IMR-90 (cell line): Measurements from ENCODE around the gene CCDC102A. TPM values are rescaled to one million over a fixed set of nuclear protein-coding genes. Genes with fewer than 3 reads are reported as not detected.
A peak's percentile ranks its signal among the peaks of the same experiment; 100 is the strongest.

ENCODE experiments used
- ATAC-seq: fragments of 200-7000 bp; cut with Tn5 transposase; 2 replicates; pipeline ENCODE4 v1.9.1; 2020; ENCODE audit warnings: low read depth, mild to moderate bottlenecking, moderate library complexity
- BruUV-seq: library from RNA; stranded (reverse); fragments of 400-500 nt; replicated peaks from 2 replicates; lab custom pipeline; 2021; lab: Mats Ljungman, UMichigan
- CTCF ChIA-PET: fragments of 300-600 bp; formaldehyde crosslinking; extraction: SDS; loops from one replicate; lab custom pipeline; 2021; ENCODE audit warnings: antibody characterized with exemption; lab: Yijun Ruan, JAX
- POLR2A ChIA-PET: fragments of 300-600 bp; sonication (Branson Sonifier 250); formaldehyde crosslinking; loops from one replicate; lab custom pipeline; 2022; ENCODE audit warnings: antibody characterized with exemption; ENCODE audit not compliant: unreplicated experiment; lab: Charles Lee
- DNase-seq: peaks from one replicate; pipeline ENCODE4 v3.0.0; 2013
- H2AFZ ChIP-seq: replicated peaks from 2 replicates; pipeline ENCODE3; 2013; ENCODE audit warnings: low read length, mild to moderate bottlenecking; ENCODE audit not compliant: poor library complexity
- H2AK5ac ChIP-seq: 2 replicates; pipeline ENCODE4 v1.6.1; 2013; ENCODE audit warnings: low read depth, low read length, inconsistent platforms
- H2AK9ac ChIP-seq: replicated peaks from 2 replicates; pipeline ENCODE3; 2013; ENCODE audit warnings: mild to moderate bottlenecking, low read depth, low read length, moderate library complexity; ENCODE audit not compliant: poor library complexity
- H2BK120ac ChIP-seq: 2 replicates; pipeline ENCODE4 v1.6.1; 2013; ENCODE audit warnings: low read depth, low read length, inconsistent platforms
- H2BK15ac ChIP-seq: 3 replicates; pipeline ENCODE4 v1.6.1; 2013; ENCODE audit warnings: low read depth, low read length, inconsistent platforms
- H2BK20ac ChIP-seq: 2 replicates; pipeline ENCODE4 v1.6.1; 2013; ENCODE audit warnings: low read depth, mild to moderate bottlenecking, inconsistent platforms, low read length, moderate library complexity
- H2BK5ac ChIP-seq: 2 replicates; pipeline ENCODE4 v1.6.1; 2013; ENCODE audit warnings: mild to moderate bottlenecking, low read depth, low read length, inconsistent platforms; ENCODE audit not compliant: poor library complexity, severe bottlenecking
- H3K14ac ChIP-seq: replicated peaks from 2 replicates; pipeline ENCODE4 v1.6.1; 2013; ENCODE audit warnings: low read depth, low read length, inconsistent platforms
- H3K18ac ChIP-seq: 2 replicates; pipeline ENCODE4 v1.6.1; 2013; ENCODE audit warnings: low read depth, low read length, control low read depth
- H3K23ac ChIP-seq: 2 replicates; pipeline ENCODE4 v1.6.1; 2013; ENCODE audit warnings: low read depth, low read length, inconsistent platforms
- H3K27ac ChIP-seq: 2 replicates; pipeline ENCODE4 v1.5.1; 2013; ENCODE audit warnings: mild to moderate bottlenecking, control low read depth, low read length; ENCODE audit not compliant: insufficient read depth
- H3K27me3 ChIP-seq: 2 replicates; pipeline ENCODE4 v1.6.1; 2013; ENCODE audit warnings: low read length; ENCODE audit not compliant: control insufficient read depth, insufficient read depth
- H3K36me3 ChIP-seq: 2 replicates; pipeline ENCODE4 v1.6.1; 2013; ENCODE audit warnings: low read length, mixed read lengths; ENCODE audit not compliant: control insufficient read depth, insufficient read depth
- H3K4ac ChIP-seq: 2 replicates; pipeline ENCODE4 v1.6.1; 2013; ENCODE audit warnings: low read depth, low read length, inconsistent platforms
- H3K4me1 ChIP-seq: 2 replicates; pipeline ENCODE4 v1.6.1; 2013; ENCODE audit warnings: low read length, mixed read lengths; ENCODE audit not compliant: control insufficient read depth, insufficient read depth
- H3K4me2 ChIP-seq: 2 replicates; pipeline ENCODE4 v1.6.1; 2013; ENCODE audit warnings: low read depth, mild to moderate bottlenecking, control low read depth, low read length, moderate library complexity
- H3K4me3 ChIP-seq: 2 replicates; pipeline ENCODE4 v1.5.1; 2013; ENCODE audit warnings: low read depth, mild to moderate bottlenecking, control low read depth, low read length, moderate library complexity; ENCODE audit not compliant: insufficient read depth
- H3K56ac ChIP-seq: 2 replicates; pipeline ENCODE4 v1.6.1; 2013; ENCODE audit warnings: low read length, inconsistent platforms; ENCODE audit not compliant: insufficient read depth; ENCODE audit errors: extremely low read depth
- H3K79me1 ChIP-seq, 2 experiments: 2 replicates each; pipeline ENCODE4 v1.6.1; 2013; ENCODE audit warnings: low read length in 2 of 2, inconsistent platforms in 1 of 2, low read depth in 1 of 2
- H3K9ac ChIP-seq: 2 replicates; pipeline ENCODE4 v1.6.1; 2013; ENCODE audit warnings: low read depth, low read length, control low read depth
- H3K9me1 ChIP-seq: 2 replicates; pipeline ENCODE4 v1.6.1; 2013; ENCODE audit warnings: low read length, inconsistent platforms; ENCODE audit not compliant: insufficient read depth
- H3K9me3 ChIP-seq: 2 replicates; pipeline ENCODE4 v1.6.1; 2013; ENCODE audit warnings: low read length; ENCODE audit not compliant: control insufficient read depth, insufficient read depth
- H4K20me1 ChIP-seq: 2 replicates; pipeline ENCODE4 v1.6.1; 2013; ENCODE audit warnings: low read length, inconsistent platforms; ENCODE audit not compliant: insufficient read depth
- H4K5ac ChIP-seq: 2 replicates; pipeline ENCODE4 v1.6.1; 2013; ENCODE audit warnings: mild to moderate bottlenecking, low read depth, low read length, control low read depth
- H4K8ac ChIP-seq, 2 experiments: 2 replicates each; pipeline ENCODE4 v1.6.1; 2013; ENCODE audit warnings: low read depth in 2 of 2, low read length in 2 of 2, control low read depth in 1 of 2, inconsistent platforms in 1 of 2
- H4K91ac ChIP-seq: 2 replicates; pipeline ENCODE4 v1.6.1; 2013; ENCODE audit warnings: low read depth, low read length, inconsistent platforms; ENCODE audit not compliant: insufficient read depth
- BHLHE40 ChIP-seq: fragments of 150-350 bp; IDR thresholded peaks from 2 replicates; pipeline ENCODE4 v1.6.1; 2016; ENCODE audit warnings: mild to moderate bottlenecking, low read depth, low read length
- CEBPB ChIP-seq: IDR thresholded peaks from 2 replicates; pipeline ENCODE4 v1.6.1; 2012; ENCODE audit warnings: low read depth, low read length, improper control_type of control experiment
- CHD1 ChIP-seq: IDR thresholded peaks from 2 replicates; pipeline ENCODE4 v1.6.1; 2012; ENCODE audit warnings: low read depth, low read length, improper control_type of control experiment
- CTCF ChIP-seq: conservative IDR thresholded peaks from 2 replicates; pipeline ENCODE4 v1.5.1; 2012; ENCODE audit warnings: mild to moderate bottlenecking, low read depth, low read length, improper control_type of control experiment
- ELK1 ChIP-seq: fragments of 150-350 bp; IDR thresholded peaks from 2 replicates; pipeline ENCODE4 v1.6.1; 2016; ENCODE audit warnings: low read depth, mild to moderate bottlenecking, low read length, moderate library complexity, borderline replicate concordance
- FOS ChIP-seq: fragments of 150-350 bp; IDR thresholded peaks from 2 replicates; pipeline ENCODE4 v1.6.1; 2016; ENCODE audit warnings: low read depth, low read length
- MAFK ChIP-seq: IDR thresholded peaks from 2 replicates; pipeline ENCODE4 v1.6.1; 2012; ENCODE audit warnings: low read depth, low read length, improper control_type of control experiment
- MAZ ChIP-seq: IDR thresholded peaks from 2 replicates; pipeline ENCODE4 v1.6.1; 2012; ENCODE audit warnings: low read depth, mild to moderate bottlenecking, low read length, improper control_type of control experiment, moderate library complexity, borderline replicate concordance
- MXI1 ChIP-seq: IDR thresholded peaks from 2 replicates; pipeline ENCODE4 v1.6.1; 2012; ENCODE audit warnings: low read depth, mild to moderate bottlenecking, low read length, moderate library complexity, borderline replicate concordance
- NFE2L2 ChIP-seq: fragments of 150-350 bp; IDR thresholded peaks from 2 replicates; pipeline ENCODE4 v1.6.1; 2016; ENCODE audit warnings: low read depth, mild to moderate bottlenecking, low read length
- POLR2A ChIP-seq: IDR thresholded peaks from 2 replicates; pipeline ENCODE4 v1.6.1; 2012; ENCODE audit warnings: mild to moderate bottlenecking, low read depth, low read length
- RAD21 ChIP-seq: IDR thresholded peaks from 2 replicates; pipeline ENCODE4 v1.6.1; 2012; ENCODE audit warnings: low read length, improper control_type of control experiment
- RCOR1 ChIP-seq: IDR thresholded peaks from 2 replicates; pipeline ENCODE4 v1.6.1; 2012; ENCODE audit warnings: mild to moderate bottlenecking, low read length, improper control_type of control experiment; ENCODE audit not compliant: insufficient replicate concordance
- RFX5 ChIP-seq: IDR thresholded peaks from 2 replicates; pipeline ENCODE4 v1.8.0; 2012; ENCODE audit warnings: low read depth, mild to moderate bottlenecking, low read length, moderate library complexity
- SMC3 ChIP-seq: fragments of 150-350 bp; IDR thresholded peaks from 2 replicates; pipeline ENCODE4 v1.6.1; 2016; ENCODE audit warnings: low read depth, mild to moderate bottlenecking, antibody characterized with exemption, low read length, moderate library complexity
- USF2 ChIP-seq: fragments of 150-350 bp; IDR thresholded peaks from 2 replicates; pipeline ENCODE4 v1.6.1; 2017; ENCODE audit warnings: mild to moderate bottlenecking, antibody characterized with exemption, low read length, low read depth
- WGBS, 2 experiments: methylation state at CpG; one replicate each; pipeline versions ENCODE4 v1.1.5 to v1.1.7; 2013; ENCODE audit warnings: missing lambda C conversion rate in 2 of 2; ENCODE audit not compliant: insufficient read length in 1 of 2; ENCODE audit errors: extremely low coverage in 2 of 2; 5-methylcytosine and 5-hydroxymethylcytosine counted together
- dilution Hi-C: fragments of 300-500 bp; cut with HindIII; formaldehyde crosslinking; loops from one replicate; pipeline ENCODE4 v1.14.3; 2018; ENCODE audit warnings: low sequenced_read_pairs; ENCODE audit not compliant: unreplicated experiment
- in situ Hi-C: fragments of 300-500 bp; cut with MboI; formaldehyde crosslinking; loops from 3 replicates; pipeline ENCODE4 v1.14.3; 2019; ENCODE audit warnings: low sequenced_read_pairs, inconsistent platforms, mixed read lengths
- intact Hi-C: fragments of 100-400 bp; cut with micrococcal nuclease; formaldehyde crosslinking; loops from 2 replicates; pipeline ENCODE4 v1.10.0; 2022
- polyA plus RNA-seq, 3 experiments: library from polyadenylated mRNA; depleted of rRNA; stranded (reverse); fragments of >200 nt; gene quantifications; 2 replicates each; pipeline ENCODE4 v1.2.3, GENCODE V29; 2012; ENCODE audit warnings: low replicate concordance in 1 of 3
- total RNA-seq: library from RNA; depleted of rRNA; stranded (reverse); fragments of >200 nt; gene quantifications from 2 replicates; pipeline ENCODE4 v1.2.3, GENCODE V29; 2012

Gene CCDC102A
- total and polyA plus RNA-seq, 2 of the 4 experiments (the other 2 are of a cell fraction) = 5.4 to 8.5 TPM

GRCh38 chr16:57567691-57568090 lies 31.3 kb upstream of the CCDC102A start:
- no peak overlapping the region for H3K4ac ChIP-seq
- TF ChIP-seq USF2 (no peak), CTCF (no peak), MAZ (no peak), FOS (no peak), NFE2L2 (no peak), SMC3 (no peak), ELK1 (no peak), CEBPB (no peak), MAFK (no peak), BHLHE40 (no peak), RFX5 (no peak), RAD21 (no peak), MXI1 (no peak), CHD1 (no peak), POLR2A (no peak), RCOR1 (no peak)
- ChIA-PET POLR2A (no interaction called here), CTCF (no interaction called here)
- H3K36me3 ChIP-seq = no peaks in the 10 kb centered on the region
- no peaks in the 10 kb centered on the region for H4K20me1 ChIP-seq
- dilution Hi-C loops = no loop called here
- no peak overlapping the region for H3K4me2 ChIP-seq
- H4K91ac ChIP-seq = no peak overlapping the region
- H3K18ac ChIP-seq = no peak overlapping the region
- peaks cover 3% of the 10 kb centered on the region; the same call in 1 of the 2 replicates for H3K4me1 ChIP-seq
- no peak overlapping the region for H3K27ac ChIP-seq
- peaks cover 22% of the 10 kb centered on the region for H3K27me3 ChIP-seq
- WGBS, 2 experiments = 94% methylated on average over 15 of the region's 18 CpGs; no CpG with 5 or more reads in 1 of the 2 experiments
- H2AK9ac ChIP-seq = no peak overlapping the region
- no peak overlapping the region for H3K9ac ChIP-seq
- DNase-seq (no peak), ATAC-seq (no peak)
- H3K9me1 ChIP-seq = no peaks in the 10 kb centered on the region
- H3K79me1 ChIP-seq = no peaks in the 10 kb centered on the region
- H2BK20ac ChIP-seq = no peak overlapping the region
- no peak overlapping the region for H2BK15ac ChIP-seq
- H3K23ac ChIP-seq = no peak overlapping the region
- H3K4me3 ChIP-seq = no peak overlapping the region
- H3K56ac ChIP-seq = no peak overlapping the region
- no peak overlapping the region for H4K5ac ChIP-seq
- intact Hi-C loops = no loop called here
- H2BK5ac ChIP-seq = no peak overlapping the region
- no TSS peak for BruUV-seq
- H3K9me3 ChIP-seq = no peaks in the 10 kb centered on the region
- no peak overlapping the region for H3K14ac ChIP-seq
- in situ Hi-C loops = loop anchor here (10.0 kb wide), 1 partner anchor 437 kb away; the partner anchor contains the start of genes USB1 and ZNF319
- H2AK5ac ChIP-seq = no peak overlapping the region
- no peak overlapping the region for H2BK120ac ChIP-seq
- H2AFZ ChIP-seq = peak overlapping the region; percentile 10
- H4K8ac ChIP-seq = no peak overlapping the region
